Tibial nerve (tissue), 4 donors: ENCODE data around the gene TBL2. TPM values are rescaled to one million over a fixed set of nuclear protein-coding genes. Genes with fewer than 3 reads are reported as not detected.

Experiments
- DNase-seq, 2 donors: peaks; one replicate each; pipeline ENCODE4 v3.0.0-alpha.2; 2019; ENCODE audit warnings: low spot score in 2 of 2
- H3K27ac ChIP-seq, 4 donors: fragments of 200-600 bp; sonication (generic) in 3 of 4; one replicate each; pipeline ENCODE4 v1.5.1; 2017 to 2019; ENCODE audit warnings: mild to moderate bottlenecking in 1 of 4
- H3K27me3 ChIP-seq, 2 donors: fragments of 200-600 bp; sonication (generic) in 1 of 2; one replicate each; pipeline versions ENCODE4 v1.5.1 to v1.6.0; 2017 to 2019
- H3K36me3 ChIP-seq, 3 donors: fragments of 200-600 bp; sonication (generic); one replicate each; pipeline ENCODE4 v1.5.1; 2018 to 2019
- H3K4me1 ChIP-seq, 4 donors: fragments of 200-600 bp; sonication (generic) in 3 of 4; one replicate each; pipeline ENCODE4 v1.5.1; 2017 to 2019
- H3K4me3 ChIP-seq, 4 donors: fragments of 200-600 bp; sonication (generic) in 3 of 4; one replicate each; pipeline ENCODE4 v1.5.1; 2017 to 2019; ENCODE audit warnings: mild to moderate bottlenecking in 1 of 4, moderate library complexity in 1 of 4
- H3K9me3 ChIP-seq, 4 donors: fragments of 200-600 bp; sonication (generic) in 3 of 4; one replicate each; pipeline ENCODE4 v1.5.1; 2017 to 2019
- EP300 ChIP-seq, 2 donors: sonication (generic); formaldehyde crosslinking; IDR thresholded peaks; one replicate each; pipeline ENCODE4 v1.6.1; 2017; ENCODE audit warnings: antibody characterized with exemption in 2 of 2, mild to moderate bottlenecking in 1 of 2
- POLR2A ChIP-seq, 2 donors: fragments of 450-650 bp; IDR thresholded peaks; one replicate each; pipeline ENCODE4 v1.6.1; 2017; ENCODE audit warnings: antibody characterized with exemption in 2 of 2, mild to moderate bottlenecking in 2 of 2, moderate library complexity in 2 of 2
- WGBS, 2 donors: methylation state at CpG; one replicate each; pipeline ENCODE4 v1.1.5; 2018; 5-methylcytosine and 5-hydroxymethylcytosine counted together
- total RNA-seq, 4 donors: library from RNA; depleted of rRNA; stranded (reverse); fragments of >200 nt; gene quantifications; one replicate each; pipeline ENCODE4 v1.1.0, GENCODE V29; 2016
- TF ChIP-seq, protein P1 (sequence below), 5 experiments: fragments of 200-600 bp in 3 of 5; fragments of 450-650 bp in 2 of 5; sonication (generic) in 3 of 5; IDR thresholded peaks; one replicate each; pipeline ENCODE4 v1.5.1; 2016 to 2019; ENCODE audit warnings: antibody characterized with exemption in 5 of 5, mild to moderate bottlenecking in 3 of 5, moderate library complexity in 2 of 5

Gene TBL2
- total RNA-seq, 4 donors from 2014 or later = 36.6 to 70.8 (median 49.2) TPM

DNA sequence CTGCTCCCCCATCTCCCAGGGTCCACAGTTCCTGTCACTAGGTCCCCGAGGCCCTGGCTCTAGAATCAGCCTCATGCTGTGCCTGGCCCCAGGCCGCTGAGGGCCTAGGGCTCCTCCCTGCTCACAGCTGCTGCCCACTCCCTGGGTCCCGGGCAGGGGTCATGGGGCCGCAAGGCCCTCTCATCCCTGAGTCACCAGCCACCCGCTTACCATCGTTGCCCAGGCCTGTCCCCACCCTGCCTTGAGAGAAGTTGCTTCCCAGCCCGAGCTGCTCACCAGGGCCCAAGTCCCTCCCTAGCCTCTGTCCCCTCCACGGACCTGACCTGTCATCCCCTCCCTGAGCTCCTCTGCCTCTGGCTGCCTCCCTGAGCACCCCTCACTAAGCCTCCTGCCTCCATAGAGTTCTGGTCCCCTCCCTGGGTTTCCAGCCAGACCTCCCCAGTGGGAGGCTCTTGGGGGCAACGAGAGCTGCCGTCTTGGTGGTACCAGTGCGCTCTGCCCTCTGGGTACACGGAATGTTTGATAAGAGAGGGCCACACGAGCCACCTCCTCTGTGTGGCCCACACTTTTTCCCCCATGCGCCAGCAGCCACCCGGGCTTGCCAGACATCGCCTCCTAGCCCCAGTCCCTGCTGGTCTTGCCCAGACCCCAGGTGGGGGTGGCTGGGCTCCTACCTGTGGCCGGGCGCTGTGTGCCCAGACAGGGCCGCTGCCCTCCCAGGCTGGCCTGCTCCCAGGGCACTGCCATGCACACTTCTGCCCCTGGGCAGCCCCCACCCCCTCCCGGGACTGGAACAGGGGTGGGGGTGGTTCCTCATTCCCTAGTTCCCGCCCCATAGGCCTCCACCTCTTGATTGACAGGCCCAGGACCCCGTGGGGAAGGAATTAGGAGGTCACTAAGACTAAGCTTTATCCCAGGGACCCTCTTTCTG, 24.6 kb upstream of the TBL2 start:
- peaks cover 0 to 8% (median 0%) of the 10 kb centered on the region in 4 donors for H3K4me1 ChIP-seq
- no peaks in the 10 kb centered on the region for H3K9me3 ChIP-seq
- no peak for DNase-seq
- peaks cover 0 to 14% of the 10 kb centered on the region in 2 donors for H3K27me3 ChIP-seq
- no peaks in the 10 kb centered on the region for H3K36me3 ChIP-seq
- WGBS, 2 donors = 62 to 66% methylated on average over 19 to 20 of the region's 22 CpGs
- H3K4me3 ChIP-seq = peak overlapping the region in 1 of 4 donors; percentile 17
- TF ChIP-seq, protein P1, sequence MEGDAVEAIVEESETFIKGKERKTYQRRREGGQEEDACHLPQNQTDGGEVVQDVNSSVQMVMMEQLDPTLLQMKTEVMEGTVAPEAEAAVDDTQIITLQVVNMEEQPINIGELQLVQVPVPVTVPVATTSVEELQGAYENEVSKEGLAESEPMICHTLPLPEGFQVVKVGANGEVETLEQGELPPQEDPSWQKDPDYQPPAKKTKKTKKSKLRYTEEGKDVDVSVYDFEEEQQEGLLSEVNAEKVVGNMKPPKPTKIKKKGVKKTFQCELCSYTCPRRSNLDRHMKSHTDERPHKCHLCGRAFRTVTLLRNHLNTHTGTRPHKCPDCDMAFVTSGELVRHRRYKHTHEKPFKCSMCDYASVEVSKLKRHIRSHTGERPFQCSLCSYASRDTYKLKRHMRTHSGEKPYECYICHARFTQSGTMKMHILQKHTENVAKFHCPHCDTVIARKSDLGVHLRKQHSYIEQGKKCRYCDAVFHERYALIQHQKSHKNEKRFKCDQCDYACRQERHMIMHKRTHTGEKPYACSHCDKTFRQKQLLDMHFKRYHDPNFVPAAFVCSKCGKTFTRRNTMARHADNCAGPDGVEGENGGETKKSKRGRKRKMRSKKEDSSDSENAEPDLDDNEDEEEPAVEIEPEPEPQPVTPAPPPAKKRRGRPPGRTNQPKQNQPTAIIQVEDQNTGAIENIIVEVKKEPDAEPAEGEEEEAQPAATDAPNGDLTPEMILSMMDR (IDR thresholded peaks at IDR 0.05) = no peak
- no peak for TF ChIP-seq EP300 (IDR thresholded peaks at IDR 0.05)
- TF ChIP-seq POLR2A (IDR thresholded peaks at IDR 0.05) = no peak
- no peak overlapping the region for H3K27ac ChIP-seq

DNA sequence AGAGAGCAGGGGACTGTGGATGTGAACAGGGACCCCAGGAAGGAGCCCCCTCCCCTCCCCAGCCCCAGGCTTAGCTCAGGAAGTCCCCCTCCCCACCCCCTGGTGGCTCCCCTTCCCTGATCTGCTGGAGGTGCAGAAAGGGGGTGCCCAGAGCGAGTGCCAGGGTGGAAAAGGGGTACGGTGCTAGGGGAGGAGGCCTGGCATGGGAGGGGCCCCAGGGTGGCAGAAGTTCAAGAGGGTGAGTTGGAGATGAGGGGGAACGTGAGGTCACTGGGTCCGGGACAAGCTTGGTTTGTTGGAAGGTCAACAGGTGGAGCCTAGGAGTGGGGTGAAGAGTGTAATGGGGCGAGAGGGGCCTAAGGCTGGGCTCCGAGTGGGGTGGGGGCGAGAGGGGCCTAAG, 21.5 kb upstream of the TBL2 start:
- WGBS, 2 donors = 58 to 63% methylated on average over 7 of the region's 7 CpGs
- Histone ChIP-seq H3K36me3 (no peaks in the 10 kb centered on the region), H3K4me1 (no peaks in the 10 kb centered on the region), H3K4me3 (no peak overlapping the region), H3K27ac (no peak overlapping the region), H3K9me3 (no peaks in the 10 kb centered on the region), H3K27me3 (peaks cover 0 to 16% of the 10 kb centered on the region in 2 donors)
- TF ChIP-seq, protein P1 (IDR thresholded peaks at IDR 0.05) = no peak
- TF ChIP-seq POLR2A (IDR thresholded peaks at IDR 0.05) (no peak), EP300 (IDR thresholded peaks at IDR 0.05) (no peak)
- no peak for DNase-seq

DNA sequence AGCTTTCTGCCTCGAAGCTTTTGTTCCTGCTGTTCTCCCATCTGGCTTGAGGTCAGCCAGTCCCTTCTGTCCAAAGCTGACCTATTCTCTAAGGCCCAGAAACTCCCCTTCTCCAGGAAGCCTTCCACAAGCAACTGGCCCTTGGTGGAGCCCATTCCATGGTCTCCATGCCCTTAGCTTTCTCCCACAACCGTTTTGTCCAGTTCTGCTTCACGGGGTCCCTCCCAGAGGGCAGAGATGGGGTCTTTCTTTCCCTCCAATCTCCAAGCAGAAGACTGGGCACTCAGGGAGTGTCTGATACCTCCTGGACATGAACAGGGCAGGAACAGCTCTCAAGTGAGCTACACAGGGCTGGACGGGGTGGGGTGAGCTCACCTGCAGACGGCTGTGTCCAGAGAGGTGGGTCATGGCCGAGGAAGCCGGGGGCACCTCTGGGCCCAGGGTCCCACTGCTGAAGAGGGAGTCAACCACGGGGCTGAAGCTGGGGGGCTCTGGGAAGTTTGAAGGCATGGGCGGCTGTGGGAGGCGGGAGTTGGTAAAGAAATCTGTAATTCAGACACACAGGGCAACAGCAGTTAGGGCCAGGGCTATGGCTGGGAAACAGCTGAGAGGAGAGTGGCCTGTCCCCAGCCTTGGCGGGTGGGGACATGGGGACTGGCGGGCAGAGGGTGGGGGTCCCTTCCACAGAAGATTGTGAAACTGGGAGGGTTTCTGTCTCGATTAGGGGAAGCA, 20.9 kb upstream of the TBL2 start:
- WGBS, 2 donors = 71 to 72% methylated on average over 13 of the region's 13 CpGs
- no peak for TF ChIP-seq EP300 (IDR thresholded peaks at IDR 0.05)
- TF ChIP-seq, protein P1 (IDR thresholded peaks at IDR 0.05) = no peak
- TF ChIP-seq POLR2A (IDR thresholded peaks at IDR 0.05) = no peak
- no peak overlapping the region for H3K27ac ChIP-seq

DNA sequence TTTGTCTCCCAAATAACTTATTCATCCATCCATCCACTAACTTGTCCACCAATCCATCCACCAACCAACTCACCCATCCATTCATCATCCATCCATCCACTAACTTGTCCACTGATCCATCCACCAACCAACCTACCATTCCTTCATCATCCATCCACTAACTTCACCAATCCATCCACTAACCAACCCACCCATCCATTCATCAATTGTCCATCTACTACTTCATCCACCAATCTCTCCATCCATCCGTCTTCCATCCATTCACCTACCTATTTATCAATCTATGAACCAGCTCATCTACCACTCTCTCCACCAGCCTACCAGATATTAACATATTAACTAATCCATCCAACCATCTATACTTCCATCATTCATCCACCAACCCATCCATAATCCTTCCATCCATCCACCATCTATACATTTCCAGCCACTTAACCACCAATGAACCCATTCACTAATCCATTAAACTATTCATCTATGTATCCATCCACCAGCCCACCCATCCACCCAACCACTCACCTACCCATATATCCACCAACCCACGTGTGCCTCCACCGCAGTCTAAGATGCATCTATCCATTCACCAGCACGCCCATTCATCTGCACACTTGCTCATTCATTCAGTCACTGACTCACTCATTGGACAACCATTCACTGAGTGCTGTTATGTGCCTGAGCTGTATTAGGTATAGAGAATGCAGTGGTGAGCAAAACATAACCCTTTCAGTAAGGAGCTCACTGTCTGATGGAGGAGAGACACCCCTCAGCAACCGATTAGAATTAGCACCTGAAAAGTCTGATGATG, 19.8 kb upstream of the TBL2 start:
- H3K4me1 ChIP-seq = no peaks in the 10 kb centered on the region
- H3K27me3 ChIP-seq = peaks cover 0 to 16% of the 10 kb centered on the region in 2 donors
- H3K4me3 ChIP-seq = no peak overlapping the region
- WGBS, 2 donors = 87 to 88% methylated on average over 5 of the region's 5 CpGs
- TF ChIP-seq, protein P1 (IDR thresholded peaks at IDR 0.05) = no peak
- TF ChIP-seq EP300 (IDR thresholded peaks at IDR 0.05) = no peak
- TF ChIP-seq POLR2A (IDR thresholded peaks at IDR 0.05) = no peak
- H3K27ac ChIP-seq = no peak overlapping the region
- no peaks in the 10 kb centered on the region for H3K9me3 ChIP-seq
- H3K36me3 ChIP-seq = no peaks in the 10 kb centered on the region
- DNase-seq = no peak

More for the DNA sequence above, 20.9 kb upstream of the TBL2 start:
- Histone ChIP-seq H3K9me3 (no peaks in the 10 kb centered on the region), H3K36me3 (no peaks in the 10 kb centered on the region), H3K4me3 (no peak overlapping the region), H3K27me3 (peaks cover 0 to 16% of the 10 kb centered on the region in 2 donors), H3K4me1 (no peaks in the 10 kb centered on the region)
- DNase-seq = no peak
